HEK293 (cell line): ENCODE results near the gene PRDM10.

Source experiments
- CTCF ChIA-PET: fragments of 350-600 bp; formaldehyde crosslinking; extraction: SDS; loops from one replicate; lab custom pipeline; 2021; ENCODE audit warnings: antibody characterized with exemption; lab: Yijun Ruan, JAX
- POLR2A ChIA-PET: fragments of 300-600 bp; formaldehyde crosslinking; extraction: SDS; loops from one replicate; lab custom pipeline; 2020; ENCODE audit warnings: antibody characterized with exemption, inconsistent platforms; lab: Yijun Ruan, JAX
- H3K27ac ChIP-seq: fragments of 200-500 bp; sonication (Bioruptor generic); 2 replicates; pipeline ENCODE4 v1.5.1; 2014; ENCODE audit warnings: low read depth, low read length, control low read depth, inconsistent platforms; ENCODE audit errors: extremely low read depth
- H3K36me3 ChIP-seq, 2 experiments: fragments of 200-500 bp in 1 of 2; sonication (Bioruptor generic) in 1 of 2; 1 replicate in 1 of 2; 2 replicates in 1 of 2; pipeline ENCODE4 v1.5.1; 2014 to 2017; ENCODE audit warnings: inconsistent platforms in 2 of 2, low read length in 2 of 2; ENCODE audit not compliant: control insufficient read depth in 2 of 2, insufficient read depth in 1 of 2
- H3K4me1 ChIP-seq: fragments of 200-500 bp; sonication (Bioruptor generic); 2 replicates; pipeline ENCODE4 v1.5.1; 2014; ENCODE audit warnings: mild to moderate bottlenecking, low read length, inconsistent platforms; ENCODE audit not compliant: control insufficient read depth, insufficient read depth
- H3K4me3 ChIP-seq: 2 replicates; pipeline ENCODE4 v1.5.1; 2011; ENCODE audit warnings: low read depth, mild to moderate bottlenecking, control low read depth, low read length, moderate library complexity
- H3K9me3 ChIP-seq: fragments of 200-500 bp; sonication (Bioruptor generic); 2 replicates; pipeline ENCODE4 v1.5.1; 2014; ENCODE audit warnings: low read depth, low read length, inconsistent platforms; ENCODE audit not compliant: control insufficient read depth, insufficient read depth
- GLIS2 ChIP-seq: fragments of 450-650 bp; formaldehyde crosslinking; IDR thresholded peaks from 2 replicates; pipeline ENCODE4 v1.5.1; 2016; ENCODE audit warnings: missing biosample characterization, missing genetic modification characterization
- KLF1 ChIP-seq: fragments of 450-650 bp; formaldehyde crosslinking; IDR thresholded peaks from 2 replicates; pipeline ENCODE4 v1.5.1; 2016; ENCODE audit warnings: missing biosample characterization, missing genetic modification characterization
- MZF1 ChIP-seq: fragments of 450-650 bp; formaldehyde crosslinking; IDR thresholded peaks from 2 replicates; pipeline ENCODE4 v1.5.1; 2017; ENCODE audit warnings: missing biosample characterization, missing genetic modification characterization, borderline replicate concordance
- SP3 ChIP-seq: fragments of 450-650 bp; formaldehyde crosslinking; IDR thresholded peaks from 2 replicates; pipeline ENCODE4 v1.5.1; 2016; ENCODE audit warnings: missing biosample characterization, missing genetic modification characterization
- ZFHX2 ChIP-seq: fragments of 450-650 bp; formaldehyde crosslinking; conservative IDR thresholded peaks from 2 replicates; pipeline ENCODE4 v1.5.1; 2016; ENCODE audit warnings: missing biosample characterization, missing genetic modification characterization
- ZNF112 ChIP-seq: fragments of 450-650 bp; formaldehyde crosslinking; IDR thresholded peaks from 2 replicates; pipeline ENCODE4 v1.5.0; 2017; ENCODE audit warnings: missing biosample characterization, missing genetic modification characterization
- ZNF146 ChIP-seq: fragments of 450-650 bp; formaldehyde crosslinking; IDR thresholded peaks from 2 replicates; pipeline ENCODE4 v1.5.1; 2016; ENCODE audit warnings: missing biosample characterization, missing genetic modification characterization
- ZNF202 ChIP-seq: fragments of 450-650 bp; formaldehyde crosslinking; IDR thresholded peaks from 2 replicates; pipeline ENCODE4 v1.5.1; 2016; ENCODE audit warnings: missing biosample characterization, missing genetic modification characterization, borderline replicate concordance
- ZNF302 ChIP-seq: fragments of 450-650 bp; formaldehyde crosslinking; IDR thresholded peaks from 2 replicates; pipeline ENCODE4 v1.5.1; 2016; ENCODE audit warnings: missing biosample characterization, missing genetic modification characterization, low read depth
- ZNF37A ChIP-seq: fragments of 450-650 bp; IDR thresholded peaks from 2 replicates; pipeline ENCODE4 v1.5.1; 2018; ENCODE audit warnings: missing biosample characterization, missing genetic modification characterization
- ZNF416 ChIP-seq: fragments of 450-650 bp; formaldehyde crosslinking; IDR thresholded peaks from 2 replicates; pipeline ENCODE4 v1.5.1; 2016; ENCODE audit warnings: missing biosample characterization, missing genetic modification characterization
- ZNF548 ChIP-seq: fragments of 450-650 bp; formaldehyde crosslinking; IDR thresholded peaks from 2 replicates; pipeline ENCODE4 v1.5.1; 2016; ENCODE audit warnings: missing biosample characterization, missing genetic modification characterization
- ZNF561 ChIP-seq: fragments of 450-650 bp; IDR thresholded peaks from 2 replicates; pipeline ENCODE4 v1.5.1; 2018; ENCODE audit warnings: missing biosample characterization, missing genetic modification characterization, borderline replicate concordance
- ZNF621 ChIP-seq: fragments of 450-650 bp; formaldehyde crosslinking; IDR thresholded peaks from 2 replicates; pipeline ENCODE4 v1.5.1; 2017; ENCODE audit warnings: missing biosample characterization, missing genetic modification characterization
- ZNF626 ChIP-seq: fragments of 450-650 bp; sonication (Bioruptor Pico); formaldehyde crosslinking; IDR thresholded peaks from 2 replicates; pipeline ENCODE4 v1.5.1; 2018; ENCODE audit warnings: missing biosample characterization, missing genetic modification characterization, inconsistent platforms
- ZNF707 ChIP-seq: fragments of 450-650 bp; formaldehyde crosslinking; IDR thresholded peaks from 2 replicates; pipeline ENCODE4 v1.5.1; 2016; ENCODE audit warnings: missing biosample characterization, missing genetic modification characterization
- ZNF777 ChIP-seq: fragments of 450-650 bp; formaldehyde crosslinking; IDR thresholded peaks from 2 replicates; pipeline ENCODE4 v1.5.1; 2017; ENCODE audit warnings: missing biosample characterization, missing genetic modification characterization, borderline replicate concordance
- ZNF791 ChIP-seq: fragments of 450-650 bp; formaldehyde crosslinking; IDR thresholded peaks from 2 replicates; pipeline ENCODE4 v1.5.1; 2016; ENCODE audit warnings: missing biosample characterization, missing genetic modification characterization
- ZSCAN30 ChIP-seq: fragments of 450-650 bp; IDR thresholded peaks from 2 replicates; pipeline ENCODE4 v1.5.1; 2018; ENCODE audit warnings: missing biosample characterization, mild to moderate bottlenecking, missing genetic modification characterization, moderate library complexity
- TF ChIP-seq, protein P1 (sequence below): fragments of 450-650 bp; formaldehyde crosslinking; IDR thresholded peaks from 2 replicates; pipeline ENCODE4 v1.5.1; 2016; ENCODE audit warnings: missing biosample characterization, missing genetic modification characterization, borderline replicate concordance
- TF ChIP-seq, protein P2 (sequence below): fragments of 450-650 bp; formaldehyde crosslinking; IDR thresholded peaks from 2 replicates; pipeline ENCODE4 v1.5.1; 2016; ENCODE audit warnings: missing biosample characterization, missing genetic modification characterization, low read depth
- TF ChIP-seq, protein P3 (sequence below): fragments of 450-650 bp; formaldehyde crosslinking; IDR thresholded peaks from 2 replicates; pipeline ENCODE4 v1.5.1; 2016; ENCODE audit warnings: missing biosample characterization, missing genetic modification characterization
- TF ChIP-seq, protein P4 (sequence below): fragments of 450-650 bp; formaldehyde crosslinking; IDR thresholded peaks from 2 replicates; pipeline ENCODE4 v1.5.1; 2016; ENCODE audit warnings: missing biosample characterization, missing genetic modification characterization

Gene PRDM10

DNA sequence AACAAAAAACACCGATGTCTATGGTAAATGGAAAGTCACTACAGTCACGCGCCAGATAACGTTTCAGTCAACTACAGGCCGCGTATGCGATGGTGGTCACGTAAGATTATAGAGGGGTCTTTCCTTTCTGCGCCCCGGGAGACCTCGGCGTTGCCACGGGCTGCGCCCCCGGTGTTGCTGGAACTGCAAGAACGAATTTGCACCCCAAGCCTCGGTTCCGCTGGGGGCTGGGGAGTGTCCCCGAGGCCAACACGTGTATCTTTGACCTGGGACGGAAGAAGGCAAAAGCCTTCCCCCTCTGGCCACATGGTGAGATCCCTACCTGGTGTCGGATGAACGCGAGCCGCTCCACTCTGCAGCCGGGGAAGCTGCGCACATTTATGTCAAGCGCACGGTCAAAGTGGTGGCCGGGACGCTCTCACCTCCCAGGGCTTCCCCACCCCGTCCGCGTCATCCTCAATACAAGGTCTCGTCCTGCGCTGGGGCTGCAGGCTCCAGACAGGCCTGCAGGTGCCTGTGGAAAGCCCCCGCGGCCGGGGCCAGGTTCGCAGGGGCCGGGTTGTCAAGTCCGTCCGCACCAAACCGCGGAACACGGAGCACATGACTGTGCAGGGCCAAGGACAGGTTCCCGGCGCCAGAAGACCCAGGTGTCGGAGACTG is 37.8 kb upstream of the PRDM10 start (continued):
- TF ChIP-seq, protein P1, sequence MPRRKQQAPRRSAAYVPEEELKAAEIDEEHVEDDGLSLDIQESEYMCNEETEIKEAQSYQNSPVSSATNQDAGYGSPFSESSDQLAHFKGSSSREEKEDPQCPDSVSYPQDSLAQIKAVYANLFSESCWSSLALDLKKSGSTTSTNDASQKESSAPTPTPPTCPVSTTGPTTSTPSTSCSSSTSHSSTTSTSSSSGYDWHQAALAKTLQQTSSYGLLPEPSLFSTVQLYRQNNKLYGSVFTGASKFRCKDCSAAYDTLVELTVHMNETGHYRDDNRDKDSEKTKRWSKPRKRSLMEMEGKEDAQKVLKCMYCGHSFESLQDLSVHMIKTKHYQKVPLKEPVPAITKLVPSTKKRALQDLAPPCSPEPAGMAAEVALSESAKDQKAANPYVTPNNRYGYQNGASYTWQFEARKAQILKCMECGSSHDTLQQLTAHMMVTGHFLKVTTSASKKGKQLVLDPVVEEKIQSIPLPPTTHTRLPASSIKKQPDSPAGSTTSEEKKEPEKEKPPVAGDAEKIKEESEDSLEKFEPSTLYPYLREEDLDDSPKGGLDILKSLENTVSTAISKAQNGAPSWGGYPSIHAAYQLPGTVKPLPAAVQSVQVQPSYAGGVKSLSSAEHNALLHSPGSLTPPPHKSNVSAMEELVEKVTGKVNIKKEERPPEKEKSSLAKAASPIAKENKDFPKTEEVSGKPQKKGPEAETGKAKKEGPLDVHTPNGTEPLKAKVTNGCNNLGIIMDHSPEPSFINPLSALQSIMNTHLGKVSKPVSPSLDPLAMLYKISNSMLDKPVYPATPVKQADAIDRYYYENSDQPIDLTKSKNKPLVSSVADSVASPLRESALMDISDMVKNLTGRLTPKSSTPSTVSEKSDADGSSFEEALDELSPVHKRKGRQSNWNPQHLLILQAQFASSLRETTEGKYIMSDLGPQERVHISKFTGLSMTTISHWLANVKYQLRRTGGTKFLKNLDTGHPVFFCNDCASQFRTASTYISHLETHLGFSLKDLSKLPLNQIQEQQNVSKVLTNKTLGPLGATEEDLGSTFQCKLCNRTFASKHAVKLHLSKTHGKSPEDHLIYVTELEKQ (tag by site-specific recombination): no peak
- TF ChIP-seq, protein P2, sequence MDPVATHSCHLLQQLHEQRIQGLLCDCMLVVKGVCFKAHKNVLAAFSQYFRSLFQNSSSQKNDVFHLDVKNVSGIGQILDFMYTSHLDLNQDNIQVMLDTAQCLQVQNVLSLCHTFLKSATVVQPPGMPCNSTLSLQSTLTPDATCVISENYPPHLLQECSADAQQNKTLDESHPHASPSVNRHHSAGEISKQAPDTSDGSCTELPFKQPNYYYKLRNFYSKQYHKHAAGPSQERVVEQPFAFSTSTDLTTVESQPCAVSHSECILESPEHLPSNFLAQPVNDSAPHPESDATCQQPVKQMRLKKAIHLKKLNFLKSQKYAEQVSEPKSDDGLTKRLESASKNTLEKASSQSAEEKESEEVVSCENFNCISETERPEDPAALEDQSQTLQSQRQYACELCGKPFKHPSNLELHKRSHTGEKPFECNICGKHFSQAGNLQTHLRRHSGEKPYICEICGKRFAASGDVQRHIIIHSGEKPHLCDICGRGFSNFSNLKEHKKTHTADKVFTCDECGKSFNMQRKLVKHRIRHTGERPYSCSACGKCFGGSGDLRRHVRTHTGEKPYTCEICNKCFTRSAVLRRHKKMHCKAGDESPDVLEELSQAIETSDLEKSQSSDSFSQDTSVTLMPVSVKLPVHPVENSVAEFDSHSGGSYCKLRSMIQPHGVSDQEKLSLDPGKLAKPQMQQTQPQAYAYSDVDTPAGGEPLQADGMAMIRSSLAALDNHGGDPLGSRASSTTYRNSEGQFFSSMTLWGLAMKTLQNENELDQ (tag by site-specific recombination): no peak
- TF ChIP-seq ZNF561 (tag by site-specific recombination): no peak
- TF ChIP-seq ZNF548: no peak
- no peak for TF ChIP-seq ZNF791
- no peak for TF ChIP-seq ZSCAN30 (tag by site-specific recombination)
- TF ChIP-seq, protein P3, sequence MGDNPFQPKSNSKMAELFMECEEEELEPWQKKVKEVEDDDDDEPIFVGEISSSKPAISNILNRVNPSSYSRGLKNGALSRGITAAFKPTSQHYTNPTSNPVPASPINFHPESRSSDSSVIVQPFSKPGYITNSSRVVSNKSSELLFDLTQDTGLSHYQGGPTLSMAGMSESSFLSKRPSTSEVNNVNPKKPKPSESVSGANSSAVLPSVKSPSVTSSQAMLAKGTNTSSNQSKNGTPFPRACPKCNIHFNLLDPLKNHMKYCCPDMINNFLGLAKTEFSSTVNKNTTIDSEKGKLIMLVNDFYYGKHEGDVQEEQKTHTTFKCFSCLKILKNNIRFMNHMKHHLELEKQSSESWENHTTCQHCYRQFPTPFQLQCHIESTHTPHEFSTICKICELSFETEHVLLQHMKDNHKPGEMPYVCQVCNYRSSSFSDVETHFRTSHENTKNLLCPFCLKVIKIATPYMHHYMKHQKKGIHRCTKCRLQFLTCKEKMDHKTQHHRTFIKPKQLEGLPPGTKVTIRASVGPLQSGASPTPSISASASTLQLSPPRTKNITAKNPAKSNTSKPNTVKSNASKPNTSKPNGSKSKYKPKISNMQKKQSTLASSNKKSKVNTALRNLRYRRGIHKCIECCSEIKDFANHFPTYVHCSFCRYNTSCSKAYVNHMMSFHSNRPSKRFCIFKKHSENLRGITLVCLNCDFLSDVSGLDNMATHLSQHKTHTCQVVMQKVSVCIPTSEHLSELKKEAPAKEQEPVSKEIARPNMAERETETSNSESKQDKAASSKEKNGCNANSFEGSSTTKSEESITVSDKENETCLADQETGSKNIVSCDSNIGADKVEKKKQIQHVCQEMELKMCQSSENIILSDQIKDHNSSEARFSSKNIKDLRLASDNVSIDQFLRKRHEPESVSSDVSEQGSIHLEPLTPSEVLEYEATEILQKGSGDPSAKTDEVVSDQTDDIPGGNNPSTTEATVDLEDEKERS (tag by site-specific recombination): no peak

DNA sequence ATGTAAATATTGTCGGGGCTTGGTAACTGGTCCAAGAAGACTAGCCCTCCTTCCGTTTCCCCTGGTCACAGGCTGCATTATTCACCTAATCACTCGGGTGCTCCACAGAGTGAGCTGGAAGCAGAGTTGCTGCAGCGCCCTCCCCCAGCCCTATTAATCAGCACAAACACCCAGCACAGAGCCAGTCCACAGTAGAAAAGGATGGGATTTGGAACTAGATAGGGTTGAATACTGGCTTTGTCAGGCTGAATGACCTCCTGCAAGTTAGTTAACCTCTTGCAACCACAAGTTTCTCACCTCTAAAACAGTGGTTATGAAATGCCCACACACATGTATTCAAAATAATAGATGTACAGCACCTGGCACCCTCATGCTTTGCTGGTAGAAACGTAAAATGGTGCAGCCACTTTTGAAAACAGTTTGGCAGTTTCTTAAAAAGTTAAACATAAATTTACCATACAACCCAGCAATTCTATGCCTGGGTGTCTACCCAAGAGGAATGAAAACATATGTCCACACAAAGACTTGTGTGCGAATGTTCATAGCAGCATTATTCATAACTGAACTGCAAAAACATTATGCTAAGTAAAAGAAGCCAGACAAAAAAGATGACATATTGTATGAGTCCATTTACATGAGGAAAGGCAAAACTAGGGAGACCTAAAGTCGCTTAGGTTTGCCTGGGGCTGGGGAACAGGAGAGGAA is 35.4 kb upstream of the PRDM10 start:
- CTCF ChIA-PET: interaction anchor here (0.6 kb wide), 1 partner anchor 46 kb away, joined by 3 read pairs; no protein-coding TSS in a partner anchor
- no peaks in the 10 kb centered on the region for H3K36me3 ChIP-seq
- no peak overlapping the region for H3K4me3 ChIP-seq
- no peaks in the 10 kb centered on the region for H3K4me1 ChIP-seq
- POLR2A ChIA-PET: no interaction called here
- H3K9me3 ChIP-seq: no peaks in the 10 kb centered on the region
- no peak overlapping the region for H3K27ac ChIP-seq
- TF ChIP-seq ZNF302 (no peak), ZNF202 (tag by site-specific recombination) (no peak), ZNF626 (tag by site-specific recombination) (no peak), GLIS2 (tag by site-specific recombination) (no peak)

DNA sequence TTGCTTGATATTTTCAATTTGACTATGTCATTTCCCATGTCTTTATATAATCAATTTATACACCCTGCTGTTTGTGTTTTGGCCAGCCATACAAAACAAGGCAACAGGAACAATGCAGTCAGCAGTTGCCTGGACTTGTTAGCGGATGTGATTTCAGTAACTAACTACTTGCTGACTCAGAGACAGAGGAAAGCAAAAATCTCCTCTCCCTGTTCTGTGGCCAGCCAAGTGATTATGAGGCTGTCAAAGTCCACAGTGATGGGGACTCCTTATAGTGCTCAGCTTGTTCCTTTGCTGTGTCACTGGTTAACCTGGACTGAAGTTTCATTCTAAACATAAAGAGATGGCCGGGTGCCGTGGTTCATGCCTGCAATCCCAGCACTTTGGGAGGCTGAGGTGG is 34.4 kb upstream of the PRDM10 start:
- no peak overlapping the region for H3K4me3 ChIP-seq
- H3K9me3 ChIP-seq: no peaks in the 10 kb centered on the region
- no peak overlapping the region for H3K27ac ChIP-seq
- POLR2A ChIA-PET: no interaction called here
- H3K4me1 ChIP-seq: no peaks in the 10 kb centered on the region
- CTCF ChIA-PET: no interaction called here
- H3K36me3 ChIP-seq: no peaks in the 10 kb centered on the region
- TF ChIP-seq ZNF416 (tag by site-specific recombination) (no peak), ZNF112 (tag by site-specific recombination) (no peak), ZNF37A (tag by site-specific recombination) (no peak), ZNF707 (no peak), ZNF777 (tag by site-specific recombination) (no peak), KLF1 (tag by site-specific recombination) (no peak), MZF1 (no peak), ZNF146 (tag by site-specific recombination) (no peak), ZNF621 (no peak), ZFHX2 (tag by site-specific recombination) (no peak), SP3 (tag by site-specific recombination) (no peak)
- TF ChIP-seq, protein P4, sequence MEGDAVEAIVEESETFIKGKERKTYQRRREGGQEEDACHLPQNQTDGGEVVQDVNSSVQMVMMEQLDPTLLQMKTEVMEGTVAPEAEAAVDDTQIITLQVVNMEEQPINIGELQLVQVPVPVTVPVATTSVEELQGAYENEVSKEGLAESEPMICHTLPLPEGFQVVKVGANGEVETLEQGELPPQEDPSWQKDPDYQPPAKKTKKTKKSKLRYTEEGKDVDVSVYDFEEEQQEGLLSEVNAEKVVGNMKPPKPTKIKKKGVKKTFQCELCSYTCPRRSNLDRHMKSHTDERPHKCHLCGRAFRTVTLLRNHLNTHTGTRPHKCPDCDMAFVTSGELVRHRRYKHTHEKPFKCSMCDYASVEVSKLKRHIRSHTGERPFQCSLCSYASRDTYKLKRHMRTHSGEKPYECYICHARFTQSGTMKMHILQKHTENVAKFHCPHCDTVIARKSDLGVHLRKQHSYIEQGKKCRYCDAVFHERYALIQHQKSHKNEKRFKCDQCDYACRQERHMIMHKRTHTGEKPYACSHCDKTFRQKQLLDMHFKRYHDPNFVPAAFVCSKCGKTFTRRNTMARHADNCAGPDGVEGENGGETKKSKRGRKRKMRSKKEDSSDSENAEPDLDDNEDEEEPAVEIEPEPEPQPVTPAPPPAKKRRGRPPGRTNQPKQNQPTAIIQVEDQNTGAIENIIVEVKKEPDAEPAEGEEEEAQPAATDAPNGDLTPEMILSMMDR (tag by site-specific recombination): no peak
